Activated T-cell treated with anti-CD3 and anti-CD28 coated beads, Interleukin-2, amount 50 U/mL, for 24 hours (primary cell): ENCODE measurements around the gene CABP4.

Source experiments
- DNase-seq: peaks from one replicate; pipeline ENCODE4 v3.0.0-alpha.2; 2020
- H3K27ac Mint-ChIP-seq: 2 replicates; pipeline ENCODE4 v1.8.0; 2020; ENCODE audit warnings: mild to moderate bottlenecking, mixed read lengths
- H3K27me3 Mint-ChIP-seq: 2 replicates; pipeline ENCODE4 v1.8.0; 2020; ENCODE audit warnings: mixed read lengths
- H3K36me3 Mint-ChIP-seq: 2 replicates; pipeline ENCODE4 v1.8.0; 2020; ENCODE audit warnings: low read depth, mixed read lengths
- H3K4me1 Mint-ChIP-seq: 2 replicates; pipeline ENCODE4 v1.8.0; 2020; ENCODE audit warnings: low read depth, mixed read lengths
- H3K4me3 Mint-ChIP-seq: 2 replicates; pipeline ENCODE4 v1.8.0; 2020; ENCODE audit warnings: mild to moderate bottlenecking, moderate library complexity, mixed read lengths
- H3K9me3 Mint-ChIP-seq: 2 replicates; pipeline ENCODE4 v1.8.0; 2020; ENCODE audit warnings: mixed read lengths

CABP4 gene

DNA sequence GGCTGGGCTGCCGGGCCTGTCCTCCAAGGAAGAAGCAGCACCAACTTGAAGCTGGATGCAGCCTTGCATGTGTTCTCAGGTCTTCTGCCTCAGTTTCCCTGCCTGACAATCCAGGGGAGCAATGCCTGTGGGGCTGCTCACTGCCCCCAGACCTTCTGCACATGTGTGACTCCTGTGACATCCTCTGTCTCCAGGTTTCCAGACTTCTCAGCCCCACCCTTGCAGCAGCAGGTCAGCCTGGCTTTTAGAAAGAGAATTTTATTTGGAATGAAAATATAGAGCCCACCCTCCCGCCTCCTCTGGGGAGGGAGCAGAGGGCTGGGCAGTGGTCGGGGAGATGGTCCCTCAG, 17.4 kb upstream of the CABP4 start:
- Mint-ChIP-seq H3K9me3 (no peaks in the 10 kb centered on the region), H3K27ac (peak overlapping the region; percentile 93), H3K4me3 (peak overlapping the region; percentile 96), H3K4me1 (peaks cover 71% of the 10 kb centered on the region), H3K36me3 (peaks cover 69% of the 10 kb centered on the region), H3K27me3 (no peaks in the 10 kb centered on the region)
- DNase-seq, result no peak

DNA sequence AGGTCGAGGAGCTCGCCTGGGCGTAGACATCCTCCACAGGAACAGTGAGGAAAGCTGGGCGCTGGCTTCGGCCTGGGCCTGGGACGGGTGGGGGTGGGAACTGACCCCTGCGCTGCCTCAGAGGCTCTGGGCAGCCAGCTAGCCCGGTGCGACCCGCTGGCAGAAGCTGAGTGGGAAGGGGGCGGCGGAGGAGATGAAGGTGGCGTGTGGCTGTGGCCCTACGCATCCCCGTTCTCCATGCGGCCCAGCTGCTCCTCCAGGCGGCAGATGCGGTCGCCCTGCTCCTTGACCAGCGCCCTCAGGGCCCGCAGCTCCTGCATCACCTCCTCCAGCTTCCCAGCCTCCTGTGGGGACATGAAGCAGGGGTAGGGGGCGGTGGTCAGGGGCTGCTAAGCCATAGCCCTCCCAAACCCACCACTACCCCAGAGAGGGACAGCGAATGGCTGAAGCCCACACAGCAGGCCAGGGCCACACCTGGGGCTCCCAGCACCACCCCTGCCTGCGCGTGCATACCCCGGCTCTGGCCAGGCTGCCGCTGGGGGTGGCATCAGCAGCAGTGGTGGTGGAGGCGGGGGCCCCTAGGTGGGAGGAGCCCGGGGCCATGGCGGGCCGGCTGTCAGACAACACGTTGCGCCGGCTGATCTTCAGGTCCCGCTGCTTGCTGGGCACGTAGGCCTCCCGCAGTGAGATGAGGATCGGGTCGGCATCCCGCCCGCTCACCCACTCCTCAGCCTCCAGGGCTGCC, 16.8 kb upstream of the CABP4 start:
- peak overlapping the region; percentile 96 for H3K4me3 Mint-ChIP-seq
- H3K36me3 Mint-ChIP-seq, result peaks cover 64% of the 10 kb centered on the region
- peak overlapping the region; percentile 96 for H3K27ac Mint-ChIP-seq
- H3K27me3 Mint-ChIP-seq, result no peaks in the 10 kb centered on the region
- H3K4me1 Mint-ChIP-seq, result peaks cover 69% of the 10 kb centered on the region
- H3K9me3 Mint-ChIP-seq, result no peaks in the 10 kb centered on the region
- DNase-seq, result peak; percentile 87

DNA sequence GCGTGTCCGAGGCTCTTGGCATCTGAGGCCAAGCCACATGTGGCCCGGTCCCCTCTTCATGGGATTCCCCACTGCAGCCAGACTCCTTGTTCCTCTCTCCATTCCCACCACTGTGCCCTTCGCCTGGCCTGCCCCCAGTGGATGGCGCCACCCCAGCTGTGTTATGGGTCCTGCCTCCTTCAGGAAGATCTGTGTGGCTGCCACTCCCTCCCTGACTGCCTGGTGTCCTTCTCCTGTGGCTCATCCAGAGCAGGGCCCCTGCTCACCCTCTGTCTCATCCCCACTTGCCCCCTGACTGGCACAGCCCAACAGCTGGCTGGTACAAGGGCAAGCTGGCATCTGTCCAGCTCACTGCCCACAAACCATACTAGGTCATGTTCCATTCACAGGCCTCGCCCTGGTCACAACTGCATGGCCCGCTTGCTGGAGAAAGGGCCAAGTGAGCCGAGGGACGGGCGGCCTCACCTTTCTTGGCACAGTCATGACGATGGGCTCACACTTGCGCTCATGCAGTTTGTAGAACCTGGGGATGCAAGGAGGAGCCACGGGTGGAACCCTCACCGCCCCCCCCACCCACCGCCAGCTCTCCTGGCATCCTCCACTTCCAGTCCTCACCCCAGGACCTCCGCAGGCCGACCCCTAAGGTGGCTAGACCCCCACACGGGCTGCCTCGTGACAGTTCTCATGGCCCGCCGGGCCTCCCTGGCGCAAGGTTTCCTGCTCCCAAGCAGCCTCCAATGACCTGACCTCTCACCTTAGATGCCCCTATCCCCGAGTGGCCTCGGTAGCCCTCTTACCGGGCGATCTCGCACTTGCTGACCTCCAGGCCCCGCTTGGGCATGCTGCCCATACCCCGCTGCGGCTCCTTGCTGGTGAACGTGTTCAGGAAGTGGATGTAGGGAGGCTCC, 15.6 kb upstream of the CABP4 start:
- H3K9me3 Mint-ChIP-seq, result no peaks in the 10 kb centered on the region
- H3K27me3 Mint-ChIP-seq, result no peaks in the 10 kb centered on the region
- peak overlapping the region; percentile 96 for H3K4me3 Mint-ChIP-seq
- peak overlapping the region; percentile 96 for H3K27ac Mint-ChIP-seq
- H3K36me3 Mint-ChIP-seq, result peaks cover 52% of the 10 kb centered on the region
- H3K4me1 Mint-ChIP-seq, result peaks cover 65% of the 10 kb centered on the region
- peak; percentile 67 for DNase-seq

DNA sequence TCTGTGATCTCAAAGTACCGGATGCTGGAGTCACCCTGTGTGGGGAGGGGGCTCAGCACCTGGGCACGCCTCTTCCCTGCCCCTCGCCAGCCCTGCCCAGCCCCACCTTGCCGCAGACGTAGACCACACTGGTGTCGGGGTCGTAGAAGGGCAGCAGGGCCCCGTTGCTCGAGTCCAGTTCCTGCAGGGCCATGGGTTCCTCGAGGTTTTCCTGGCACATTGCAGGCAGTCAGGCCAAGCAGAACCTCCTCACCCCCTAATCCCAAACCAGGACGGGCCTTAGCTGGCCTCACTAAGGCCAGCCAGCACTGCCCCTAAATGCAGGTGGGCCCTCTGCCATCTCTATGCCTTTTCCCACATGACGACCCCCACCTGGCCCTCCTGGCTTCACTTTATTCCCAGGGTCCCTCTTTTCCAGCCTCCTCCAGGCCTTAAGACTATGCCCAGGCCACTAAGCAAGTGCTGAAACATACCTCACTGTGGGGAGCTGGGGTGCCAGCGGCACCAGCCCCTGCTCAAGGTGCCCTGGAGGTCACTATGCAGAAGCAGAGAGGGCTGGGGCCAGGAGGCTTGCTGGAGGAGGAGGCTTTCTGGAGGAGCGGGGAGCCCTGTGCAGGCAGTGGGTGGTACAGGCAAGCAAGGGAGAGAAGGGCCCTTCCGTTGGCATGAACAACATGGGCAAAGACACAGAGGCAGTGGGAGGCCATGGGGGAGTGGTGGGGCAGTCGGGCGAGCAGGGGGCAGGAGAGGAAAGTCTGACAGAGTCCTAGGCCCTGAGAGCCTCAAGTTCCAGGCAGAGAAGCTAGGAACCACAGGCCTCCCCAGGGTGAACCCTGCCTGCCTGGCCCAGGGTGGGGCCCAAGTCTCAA, 14.7 kb upstream of the CABP4 start:
- Mint-ChIP-seq H3K27me3 (no peaks in the 10 kb centered on the region), H3K27ac (peak overlapping the region; percentile 96), H3K9me3 (no peaks in the 10 kb centered on the region), H3K4me1 (peaks cover 67% of the 10 kb centered on the region), H3K4me3 (peak overlapping the region; percentile 96), H3K36me3 (peaks cover 46% of the 10 kb centered on the region)
- peak; percentile 59 for DNase-seq

DNA sequence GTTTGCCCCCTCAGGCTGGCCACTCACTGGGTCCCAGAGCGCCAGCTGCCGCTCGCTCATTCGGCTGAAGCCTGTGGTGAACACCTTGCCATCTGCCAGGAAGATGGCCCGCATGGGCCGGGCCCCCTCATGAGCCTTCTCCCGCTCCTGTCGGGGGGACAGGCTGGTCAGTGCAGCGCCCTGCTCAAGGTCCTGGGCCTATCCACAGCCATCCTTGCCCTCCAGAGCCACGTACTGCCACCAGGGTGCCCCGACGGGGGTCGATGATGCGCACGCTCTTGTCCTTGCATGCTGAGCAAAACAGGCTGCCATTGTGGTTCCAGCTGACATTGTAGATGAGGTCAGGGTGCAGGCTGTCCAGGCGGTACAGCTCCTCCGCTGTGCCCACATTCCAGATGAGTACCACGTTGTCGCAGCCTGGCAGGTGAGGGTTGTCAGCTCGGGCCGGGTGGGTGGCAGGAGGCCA, 14.0 kb upstream of the CABP4 start:
- Mint-ChIP-seq H3K27me3 (no peaks in the 10 kb centered on the region), H3K4me3 (no peak overlapping the region), H3K36me3 (peaks cover 39% of the 10 kb centered on the region), H3K9me3 (no peaks in the 10 kb centered on the region), H3K4me1 (peaks cover 70% of the 10 kb centered on the region), H3K27ac (peak overlapping the region; percentile 96)
- peak; percentile 43 for DNase-seq

DNA sequence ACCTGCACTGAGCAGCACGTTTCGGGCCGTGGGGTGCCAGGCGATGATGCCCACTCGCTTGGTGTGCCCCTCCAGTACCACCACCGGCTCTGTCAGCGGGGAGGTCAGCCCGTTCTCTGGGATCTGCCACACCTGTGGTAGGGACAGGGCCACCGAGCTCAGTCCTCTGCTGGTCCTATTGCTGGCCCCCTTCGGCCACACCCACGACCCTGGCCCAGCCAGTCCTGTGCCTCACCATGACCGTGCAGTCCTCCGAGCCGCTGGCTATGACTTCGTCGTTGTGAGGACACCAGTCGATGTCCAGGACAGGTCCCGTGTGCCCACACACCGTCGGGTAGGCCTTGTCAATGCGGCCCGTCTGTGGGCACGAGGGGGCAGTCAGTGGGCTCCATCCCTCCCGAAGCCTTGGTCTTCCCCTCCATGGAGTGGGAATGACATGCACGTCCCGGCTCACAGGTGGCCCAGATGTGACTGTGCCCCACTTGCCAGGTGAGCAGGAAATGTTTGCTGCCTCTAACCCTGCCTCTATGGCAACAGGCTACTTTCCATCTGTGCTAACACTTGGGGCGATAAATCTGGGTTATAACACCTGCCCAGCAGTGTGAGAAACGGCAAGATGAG, 13.3 kb upstream of the CABP4 start:
- DNase-seq, result peak; percentile 50
- H3K4me1 Mint-ChIP-seq, result peaks cover 74% of the 10 kb centered on the region
- no peaks in the 10 kb centered on the region for H3K27me3 Mint-ChIP-seq
- H3K27ac Mint-ChIP-seq, result peak overlapping the region; percentile 96
- H3K9me3 Mint-ChIP-seq, result no peaks in the 10 kb centered on the region
- H3K4me3 Mint-ChIP-seq, result peak overlapping the region; percentile 67
- H3K36me3 Mint-ChIP-seq, result peaks cover 32% of the 10 kb centered on the region

DNA sequence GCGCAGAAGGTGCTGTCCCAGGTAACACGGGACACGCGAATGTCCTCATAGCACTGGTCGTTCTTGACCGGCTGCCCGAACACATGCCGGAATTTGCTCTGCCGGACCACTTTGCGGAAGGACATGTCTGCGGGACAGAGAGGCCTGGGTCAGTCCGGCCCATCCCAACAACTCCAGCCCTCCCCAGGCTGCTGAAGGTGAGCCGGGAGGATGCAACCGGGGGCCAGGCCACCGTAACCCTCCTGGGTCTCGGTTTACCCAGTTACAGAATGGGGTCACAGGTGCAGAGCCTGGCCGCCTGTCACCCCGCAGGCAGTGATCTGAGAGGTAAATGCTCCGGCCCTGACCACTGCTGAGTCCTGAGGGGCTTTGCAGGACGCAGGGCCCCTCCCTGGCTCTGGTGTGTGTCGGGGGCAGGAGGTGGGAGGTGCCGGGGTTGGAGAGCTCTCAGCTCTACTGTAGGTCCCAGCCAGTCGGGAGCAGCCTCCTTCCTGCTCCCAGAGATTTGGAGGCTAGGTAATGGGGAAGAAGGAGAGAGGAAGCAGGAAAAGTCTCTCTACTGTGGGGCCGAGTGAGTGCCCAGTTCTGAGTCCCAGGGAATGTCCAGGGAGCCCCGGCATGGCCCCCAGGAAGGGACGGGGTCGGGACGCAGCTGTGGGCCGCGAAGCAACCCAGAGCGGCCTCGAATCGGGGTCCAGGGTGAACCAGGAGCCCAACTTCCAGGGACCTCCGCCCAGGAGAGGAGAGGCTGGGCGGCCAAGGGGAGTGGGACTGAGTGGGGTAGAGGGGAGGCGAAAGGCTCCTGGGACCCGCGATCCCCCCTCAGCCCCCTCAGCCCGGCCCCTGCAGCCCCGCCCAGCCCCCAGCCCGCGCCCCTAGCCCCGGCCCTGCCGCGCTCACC, 12.4 kb upstream of the CABP4 start:
- Mint-ChIP-seq H3K4me3 (peak overlapping the region; percentile 67), H3K36me3 (peaks cover 24% of the 10 kb centered on the region), H3K4me1 (peaks cover 83% of the 10 kb centered on the region), H3K27ac (peak overlapping the region; percentile 87), H3K9me3 (no peaks in the 10 kb centered on the region), H3K27me3 (no peaks in the 10 kb centered on the region)
- DNase-seq, result peak; percentile 51

DNA sequence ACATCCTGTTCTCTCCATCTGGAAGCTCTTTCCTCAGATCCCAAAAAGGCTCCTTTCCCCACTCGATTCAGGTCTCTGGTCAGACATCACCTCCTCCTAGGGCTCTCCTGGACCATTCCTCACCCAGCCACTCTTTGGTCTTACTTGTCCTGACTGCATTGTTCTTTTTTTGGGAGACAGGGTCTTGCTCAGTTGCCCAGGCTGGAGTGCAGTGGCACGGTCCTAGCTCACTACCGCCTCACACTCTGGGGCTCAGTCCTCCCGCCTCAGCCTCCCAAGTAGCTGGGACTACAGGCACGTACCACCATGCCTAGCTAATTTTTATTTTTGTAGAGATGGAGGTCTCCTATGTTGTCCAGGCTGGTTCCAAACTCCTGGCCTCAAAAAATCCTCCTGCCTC, 9.6 kb upstream of the CABP4 start:
- Mint-ChIP-seq H3K36me3 (no peaks in the 10 kb centered on the region), H3K27ac (peak overlapping the region; percentile 84), H3K4me3 (no peak overlapping the region), H3K4me1 (peaks cover 84% of the 10 kb centered on the region), H3K9me3 (no peaks in the 10 kb centered on the region), H3K27me3 (no peaks in the 10 kb centered on the region)
- DNase-seq, result no peak

DNA sequence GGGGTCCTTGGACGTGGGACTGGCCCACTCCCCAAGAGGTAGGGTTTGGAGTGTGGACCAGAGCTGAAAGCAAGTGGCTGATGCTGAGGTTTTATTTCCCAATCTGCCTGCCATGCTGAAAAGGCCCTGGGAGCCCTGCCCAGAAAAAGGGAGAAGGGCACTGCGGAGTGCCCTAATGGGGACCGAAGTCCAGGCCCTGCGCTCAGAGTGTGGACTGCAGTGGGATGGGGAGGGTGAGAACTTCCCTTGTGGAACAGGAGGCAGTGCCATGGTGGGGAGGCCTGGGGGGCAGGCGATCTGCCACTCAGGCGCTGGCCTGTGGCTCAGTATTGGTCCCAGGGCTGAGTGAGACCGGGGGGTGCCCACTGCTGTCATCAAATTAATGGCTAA, 6.9 kb upstream of the CABP4 start:
- Mint-ChIP-seq H3K9me3 (no peaks in the 10 kb centered on the region), H3K36me3 (no peaks in the 10 kb centered on the region), H3K4me1 (peaks cover 65% of the 10 kb centered on the region), H3K4me3 (no peak overlapping the region), H3K27me3 (no peaks in the 10 kb centered on the region), H3K27ac (peak overlapping the region; percentile 57)
- no peak for DNase-seq

DNA sequence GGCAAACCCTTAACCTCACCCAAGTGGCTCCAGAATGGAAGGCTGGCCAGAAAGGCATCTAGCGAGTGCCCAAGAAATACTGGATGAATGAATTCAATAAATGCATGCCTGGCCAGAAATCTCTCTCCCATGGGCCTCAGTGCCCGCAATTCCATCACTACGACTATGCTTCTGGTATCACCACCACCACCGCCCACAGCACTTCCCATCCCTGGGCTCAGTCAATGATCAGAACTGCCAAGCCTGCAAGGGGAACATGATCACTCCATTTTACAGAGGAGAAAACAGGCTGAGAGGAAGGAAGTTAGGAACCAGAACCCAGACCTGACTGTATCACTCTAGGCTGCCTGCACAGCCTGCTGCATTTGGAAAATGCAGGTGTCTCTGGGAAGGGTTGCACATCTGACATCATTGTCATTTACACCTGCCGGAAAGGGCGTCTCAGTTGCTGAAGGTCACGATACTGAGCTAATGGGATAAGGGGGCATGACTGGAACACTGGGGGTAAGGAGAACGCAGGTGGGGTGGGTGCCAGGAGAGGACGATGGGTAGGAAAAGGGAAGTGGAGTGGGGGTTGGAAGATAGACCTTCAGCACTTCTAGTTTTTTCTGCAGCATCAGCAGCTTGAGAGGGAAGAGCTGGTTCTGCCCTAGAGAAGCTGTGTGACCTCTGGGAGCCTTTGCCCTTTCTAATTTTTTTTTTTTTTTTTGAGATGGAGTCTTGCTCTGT, 5.9 kb upstream of the CABP4 start:
- H3K4me3 Mint-ChIP-seq, result no peak overlapping the region

DNA sequence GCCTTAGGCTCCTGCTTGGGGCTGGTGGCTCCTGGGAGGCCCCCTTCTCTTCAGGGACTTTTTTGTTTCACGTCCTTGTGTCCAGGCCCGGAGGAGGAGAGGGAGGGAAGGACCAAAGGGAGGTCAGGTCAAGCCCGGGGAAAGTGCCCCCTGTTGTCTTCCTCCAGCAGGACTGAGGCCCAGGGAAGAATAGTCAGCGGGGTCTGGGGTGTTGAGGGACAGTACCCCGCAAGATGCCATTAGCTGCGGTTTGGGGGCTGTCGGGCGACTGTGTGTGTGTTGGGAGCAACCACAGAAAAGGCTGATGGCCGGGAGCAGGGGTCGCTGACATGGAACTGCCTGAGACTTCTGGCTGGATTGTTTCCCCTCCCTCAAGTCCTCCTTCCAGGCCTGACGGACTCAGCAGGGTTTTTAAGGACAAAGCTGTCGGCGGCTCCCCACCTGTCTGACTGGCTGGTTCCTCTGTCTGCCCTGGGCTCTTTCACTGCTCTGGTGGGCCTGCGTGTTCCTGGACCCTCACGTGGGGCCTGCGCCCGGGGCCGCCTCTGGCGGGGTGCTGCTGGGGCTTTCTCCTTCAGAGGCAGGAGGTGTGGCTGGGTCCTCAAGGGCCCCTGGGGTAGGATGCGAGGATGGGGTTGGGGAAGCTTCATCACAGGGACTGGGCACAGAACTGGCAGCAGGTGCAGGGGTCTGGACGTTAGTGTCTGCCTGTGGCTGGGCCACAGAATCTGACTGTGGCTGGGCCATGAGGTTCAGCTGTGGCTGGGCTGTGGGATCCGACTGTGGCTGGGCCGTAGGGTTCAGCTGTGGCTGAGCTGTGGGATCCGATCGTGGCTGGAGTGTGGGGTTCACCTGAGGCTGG, 4.1 kb upstream of the CABP4 start:
- peak overlapping the region; percentile 33 for H3K27ac Mint-ChIP-seq
- H3K4me1 Mint-ChIP-seq, result peaks cover 42% of the 10 kb centered on the region
- no peaks in the 10 kb centered on the region for H3K27me3 Mint-ChIP-seq
- H3K36me3 Mint-ChIP-seq, result no peaks in the 10 kb centered on the region
- no peak overlapping the region for H3K4me3 Mint-ChIP-seq
- H3K9me3 Mint-ChIP-seq, result no peaks in the 10 kb centered on the region
- DNase-seq, result no peak

More for the DNA sequence above, 5.9 kb upstream of the CABP4 start:
- Mint-ChIP-seq H3K9me3 (no peaks in the 10 kb centered on the region), H3K27me3 (no peaks in the 10 kb centered on the region), H3K4me1 (peaks cover 59% of the 10 kb centered on the region), H3K36me3 (no peaks in the 10 kb centered on the region), H3K27ac (peak overlapping the region; percentile 61)
- no peak for DNase-seq

DNA sequence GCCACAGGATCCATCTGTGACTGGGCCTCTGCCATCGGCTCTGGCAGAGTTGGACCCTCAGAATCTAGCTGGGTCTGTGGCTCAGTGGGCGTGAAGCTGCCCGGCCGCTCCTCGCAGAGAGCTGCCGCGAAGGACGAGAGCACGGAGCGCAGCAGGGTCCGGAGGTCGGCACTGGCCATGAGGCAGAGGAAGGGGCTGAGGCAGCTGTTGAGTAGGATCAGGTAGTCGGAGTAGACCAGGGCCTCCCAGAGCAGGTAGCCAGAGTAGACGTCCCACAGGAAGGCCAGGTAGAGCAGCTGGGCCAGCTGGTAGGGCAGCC, 3.5 kb upstream of the CABP4 start:
- Mint-ChIP-seq H3K27me3 (no peaks in the 10 kb centered on the region), H3K4me3 (no peak overlapping the region), H3K36me3 (no peaks in the 10 kb centered on the region), H3K27ac (peak overlapping the region; percentile 33), H3K9me3 (no peaks in the 10 kb centered on the region), H3K4me1 (peaks cover 36% of the 10 kb centered on the region)
- no peak for DNase-seq
